Calu3 (cell line): ENCODE measurements around the gene PNPLA5. TPM values are rescaled to one million over a fixed set of nuclear protein-coding genes. Genes with fewer than 3 reads are reported as not detected.

ENCODE experiments used
- BruUV-seq: library from RNA; stranded (reverse); fragments of 400-500 nt; replicated peaks from 2 replicates; lab custom pipeline; 2021; lab: Mats Ljungman, UMichigan
- CTCF ChIA-PET: fragments of 300-600 bp; sonication (Branson Sonifier 250); formaldehyde crosslinking; loops from one replicate; lab custom pipeline; 2022; ENCODE audit warnings: antibody characterized with exemption; lab: Charles Lee
- DNase-seq: peaks from one replicate; pipeline ENCODE4 v3.0.0; 2022
- H3K27ac Mint-ChIP-seq: one replicate; pipeline ENCODE4 v1.8.0; 2022; ENCODE audit warnings: mixed read lengths; ENCODE audit not compliant: unreplicated experiment
- H3K27me3 Mint-ChIP-seq: one replicate; pipeline ENCODE4 v1.8.0; 2022; ENCODE audit warnings: mixed read lengths; ENCODE audit not compliant: unreplicated experiment
- H3K36me3 Mint-ChIP-seq: one replicate; pipeline ENCODE4 v1.8.0; 2022; ENCODE audit warnings: mild to moderate bottlenecking, moderate library complexity, mixed read lengths; ENCODE audit not compliant: insufficient read depth, unreplicated experiment
- H3K4me1 Mint-ChIP-seq: one replicate; pipeline ENCODE4 v1.8.0; 2022; ENCODE audit warnings: mild to moderate bottlenecking, low read depth, mixed read lengths; ENCODE audit not compliant: unreplicated experiment
- H3K4me3 Mint-ChIP-seq: one replicate; pipeline ENCODE4 v1.8.0; 2022; ENCODE audit warnings: mild to moderate bottlenecking, low read depth, moderate library complexity, mixed read lengths; ENCODE audit not compliant: unreplicated experiment
- H3K9me3 Mint-ChIP-seq: one replicate; pipeline ENCODE4 v1.8.0; 2022; ENCODE audit warnings: low read depth, mixed read lengths; ENCODE audit not compliant: unreplicated experiment
- CTCF ChIP-seq: fragments of 200-600 bp; IDR thresholded peaks from one replicate; pipeline ENCODE4 v1.8.0; 2022; ENCODE audit warnings: antibody characterized with exemption; ENCODE audit not compliant: unreplicated experiment
- intact Hi-C: fragments of 100-400 bp; cut with micrococcal nuclease; formaldehyde crosslinking; loops from one replicate; pipeline ENCODE4 v1.10.0; 2022; ENCODE audit not compliant: unreplicated experiment
- total RNA-seq: library from RNA; stranded (reverse); gene quantifications from 2 replicates; pipeline ENCODE4 v1.2.3, GENCODE V29; 2022

PNPLA5 gene
- total RNA-seq, 1 experiment from 2014 or later: not detected

- DNase-seq: no peak
- Mint-ChIP-seq H3K36me3 (peaks cover 4% of the 10 kb centered on the region), H3K27me3 (no peaks in the 10 kb centered on the region), H3K9me3 (no peaks in the 10 kb centered on the region), H3K4me1 (no peaks in the 10 kb centered on the region), H3K4me3 (no peak overlapping the region), H3K27ac (no peak overlapping the region)
- TF ChIP-seq CTCF: no peak
- CTCF ChIA-PET: no interaction called here
- no TSS peak for BruUV-seq
- intact Hi-C loops: no loop called here
These were observed 41.3 kb downstream of the PNPLA5 start for GRCh38 chr22:43850529-43850928.

- Mint-ChIP-seq H3K9me3 (no peaks in the 10 kb centered on the region), H3K36me3 (peaks cover 9% of the 10 kb centered on the region), H3K27ac (no peak overlapping the region), H3K27me3 (no peaks in the 10 kb centered on the region), H3K4me1 (no peaks in the 10 kb centered on the region), H3K4me3 (no peak overlapping the region)
- no peak for DNase-seq
- BruUV-seq: no TSS peak
- no peak for TF ChIP-seq CTCF
- CTCF ChIA-PET: no interaction called here
- intact Hi-C loops: no loop called here
These were observed 42.1 kb downstream of the PNPLA5 start for GRCh38 chr22:43849731-43850130.

- no peak for DNase-seq
- intact Hi-C loops: no loop called here
- no peak overlapping the region for H3K4me3 Mint-ChIP-seq
- CTCF ChIA-PET: interaction anchor here (0.8 kb wide), 1 partner anchor 12 kb away, joined by 4 read pairs; no protein-coding TSS in a partner anchor
- no peaks in the 10 kb centered on the region for H3K4me1 Mint-ChIP-seq
- H3K27ac Mint-ChIP-seq: no peak overlapping the region
- peaks cover 9% of the 10 kb centered on the region for H3K36me3 Mint-ChIP-seq
- no TSS peak for BruUV-seq
- no peaks in the 10 kb centered on the region for H3K27me3 Mint-ChIP-seq
- H3K9me3 Mint-ChIP-seq: no peaks in the 10 kb centered on the region
- peak; percentile 37 for TF ChIP-seq CTCF
These were observed 43.2 kb downstream of the PNPLA5 start for GRCh38 chr22:43848366-43849171.

- Mint-ChIP-seq H3K27ac (no peak overlapping the region), H3K27me3 (no peaks in the 10 kb centered on the region), H3K9me3 (no peaks in the 10 kb centered on the region), H3K4me3 (no peak overlapping the region), H3K36me3 (peaks cover 9% of the 10 kb centered on the region), H3K4me1 (no peaks in the 10 kb centered on the region)
- intact Hi-C loops: no loop called here
- CTCF ChIA-PET: interaction anchor here (0.6 kb wide), 1 partner anchor 29 kb away, joined by 3 read pairs; no protein-coding TSS in a partner anchor
- TF ChIP-seq CTCF: no peak
- no peak for DNase-seq
- BruUV-seq: no TSS peak
These were observed 44.2 kb downstream of the PNPLA5 start for GRCh38 chr22:43847376-43848289.
